ENCODE measurements around the gene CFAP74.

Gene CFAP74

GRCh38 chr1:2037314-2037979 lies 33.9 kb upstream of the CFAP74 start:
- H2BK120ac ChIP-seq (ENCODE audit: insufficient read depth, low read length, poor library complexity) = no peak overlapping the region
- no peak for DNase-seq
- no peak overlapping the region for H4K91ac ChIP-seq (ENCODE audit: low read depth, low read length)
- no peak overlapping the region for H3K14ac ChIP-seq (ENCODE audit: low read length)
- H3K4me1 ChIP-seq (ENCODE audit: control insufficient read depth in 1 of 2, insufficient read depth in 2 of 2, low read length in 2 of 2) = no peaks in the 10 kb centered on the region
- peaks cover 4% of the 10 kb centered on the region for H3K9me3 ChIP-seq (ENCODE audit: insufficient read depth, low read depth, low read length)
- no peak overlapping the region for H3K4ac ChIP-seq (ENCODE audit: low read depth, low read length)
- H3K9ac ChIP-seq (ENCODE audit: low read length) = no peak overlapping the region
- H2AFZ ChIP-seq (ENCODE audit: insufficient read depth, low read length, poor library complexity) = no peak overlapping the region
- H3K4me2 ChIP-seq (ENCODE audit: low read length) = no peak overlapping the region
- no peak overlapping the region for H3K4me3 ChIP-seq (ENCODE audit: low read depth, low read length)
- H2BK5ac ChIP-seq (ENCODE audit: low read depth, low read length, poor library complexity) = no peak overlapping the region
- H3K18ac ChIP-seq (ENCODE audit: low read length) = no peak overlapping the region
- no peak overlapping the region for H3K23ac ChIP-seq (ENCODE audit: low read length)
- H3K27ac ChIP-seq (ENCODE audit: low read depth, low read length) = no peak overlapping the region
- no peak overlapping the region for H4K8ac ChIP-seq (ENCODE audit: low read depth, low read length)
- no peaks in the 10 kb centered on the region for H3K36me3 ChIP-seq (ENCODE audit: control insufficient read depth in 1 of 2, insufficient read depth in 2 of 2, low read length in 2 of 2)
- H3K79me2 ChIP-seq (ENCODE audit: control insufficient read depth, insufficient read depth, low read length, poor library complexity) = no peaks in the 10 kb centered on the region
- H4K12ac ChIP-seq (ENCODE audit: low read depth, low read length) = no peak overlapping the region
- H3K79me1 ChIP-seq (ENCODE audit: low read length) = no peaks in the 10 kb centered on the region
- no peak overlapping the region for H2AK5ac ChIP-seq (ENCODE audit: low read length)
- no peaks in the 10 kb centered on the region for H3K27me3 ChIP-seq (ENCODE audit: insufficient read depth, low read length)
- WGBS (ENCODE audit: extremely low coverage, insufficient coverage, insufficient read length) = no CpG with 5 or more reads among the region's 18 CpGs
- no peak overlapping the region for H2BK12ac ChIP-seq (ENCODE audit: low read length)

GRCh38 chr1:2036287-2036686 lies 32.7 kb upstream of the CFAP74 start:
- Histone ChIP-seq H2BK120ac (ENCODE audit: insufficient read depth, low read length, poor library complexity) (no peak overlapping the region), H3K14ac (ENCODE audit: low read length) (no peak overlapping the region), H3K23ac (ENCODE audit: low read length) (no peak overlapping the region), H3K27me3 (ENCODE audit: insufficient read depth, low read length) (no peaks in the 10 kb centered on the region), H2BK12ac (ENCODE audit: low read length) (no peak overlapping the region), H3K79me1 (ENCODE audit: low read length) (no peaks in the 10 kb centered on the region), H4K8ac (ENCODE audit: low read depth, low read length) (no peak overlapping the region), H3K79me2 (ENCODE audit: control insufficient read depth, insufficient read depth, low read length, poor library complexity) (no peaks in the 10 kb centered on the region), H3K9me3 (ENCODE audit: insufficient read depth, low read depth, low read length) (peaks cover 5% of the 10 kb centered on the region), H2AK5ac (ENCODE audit: low read length) (no peak overlapping the region), H2AFZ (ENCODE audit: insufficient read depth, low read length, poor library complexity) (no peak overlapping the region), H4K12ac (ENCODE audit: low read depth, low read length) (no peak overlapping the region), H3K18ac (ENCODE audit: low read length) (no peak overlapping the region), H4K91ac (ENCODE audit: low read depth, low read length) (no peak overlapping the region), H3K9ac (ENCODE audit: low read length) (no peak overlapping the region), H3K27ac (ENCODE audit: low read depth, low read length) (no peak overlapping the region), H3K4me2 (ENCODE audit: low read length) (no peak overlapping the region), H3K36me3 (ENCODE audit: control insufficient read depth in 1 of 2, insufficient read depth in 2 of 2, low read length in 2 of 2) (no peaks in the 10 kb centered on the region), H3K4ac (ENCODE audit: low read depth, low read length) (no peak overlapping the region), H3K4me1 (ENCODE audit: control insufficient read depth in 1 of 2, insufficient read depth in 2 of 2, low read length in 2 of 2) (no peaks in the 10 kb centered on the region), H3K4me3 (ENCODE audit: low read depth, low read length) (no peak overlapping the region), H2BK5ac (ENCODE audit: low read depth, low read length, poor library complexity) (no peak overlapping the region)
- no peak for DNase-seq
- no CpG with 5 or more reads among the region's 15 CpGs for WGBS (ENCODE audit: extremely low coverage, insufficient coverage, insufficient read length)

- Histone ChIP-seq H3K4ac (ENCODE audit: low read depth, low read length) (no peak overlapping the region), H3K27ac (ENCODE audit: low read depth, low read length) (no peak overlapping the region), H3K14ac (ENCODE audit: low read length) (no peak overlapping the region), H3K18ac (ENCODE audit: low read length) (no peak overlapping the region), H4K8ac (ENCODE audit: low read depth, low read length) (no peak overlapping the region), H3K23ac (ENCODE audit: low read length) (no peak overlapping the region), H4K12ac (ENCODE audit: low read depth, low read length) (no peak overlapping the region), H3K9ac (ENCODE audit: low read length) (no peak overlapping the region), H3K27me3 (ENCODE audit: insufficient read depth, low read length) (no peaks in the 10 kb centered on the region), H2BK5ac (ENCODE audit: low read depth, low read length, poor library complexity) (no peak overlapping the region), H3K79me1 (ENCODE audit: low read length) (no peaks in the 10 kb centered on the region), H3K4me3 (ENCODE audit: low read depth, low read length) (no peak overlapping the region), H3K36me3 (ENCODE audit: control insufficient read depth in 1 of 2, insufficient read depth in 2 of 2, low read length in 2 of 2) (no peaks in the 10 kb centered on the region), H2AFZ (ENCODE audit: insufficient read depth, low read length, poor library complexity) (no peak overlapping the region), H3K9me3 (ENCODE audit: insufficient read depth, low read depth, low read length) (peaks cover 2% of the 10 kb centered on the region), H2BK120ac (ENCODE audit: insufficient read depth, low read length, poor library complexity) (no peak overlapping the region), H4K91ac (ENCODE audit: low read depth, low read length) (no peak overlapping the region), H3K4me1 (ENCODE audit: control insufficient read depth in 1 of 2, insufficient read depth in 2 of 2, low read length in 2 of 2) (no peaks in the 10 kb centered on the region), H3K79me2 (ENCODE audit: control insufficient read depth, insufficient read depth, low read length, poor library complexity) (no peaks in the 10 kb centered on the region), H2BK12ac (ENCODE audit: low read length) (no peak overlapping the region), H2AK5ac (ENCODE audit: low read length) (no peak overlapping the region), H3K4me2 (ENCODE audit: low read length) (no peak overlapping the region)
- DNase-seq = no peak
- WGBS (ENCODE audit: extremely low coverage, insufficient coverage, insufficient read length) = no CpG with 5 or more reads among the region's 13 CpGs
These were observed 29.6 kb upstream of the CFAP74 start for GRCh38 chr1:2033165-2033564.

GRCh38 chr1:2032737-2033136 lies 29.2 kb upstream of the CFAP74 start:
- Histone ChIP-seq H4K91ac (ENCODE audit: low read depth, low read length) (no peak overlapping the region), H3K4ac (ENCODE audit: low read depth, low read length) (no peak overlapping the region), H3K4me2 (ENCODE audit: low read length) (no peak overlapping the region), H2AK5ac (ENCODE audit: low read length) (no peak overlapping the region), H3K23ac (ENCODE audit: low read length) (no peak overlapping the region), H4K8ac (ENCODE audit: low read depth, low read length) (no peak overlapping the region), H4K12ac (ENCODE audit: low read depth, low read length) (no peak overlapping the region), H3K18ac (ENCODE audit: low read length) (no peak overlapping the region), H2BK120ac (ENCODE audit: insufficient read depth, low read length, poor library complexity) (no peak overlapping the region), H3K36me3 (ENCODE audit: control insufficient read depth in 1 of 2, insufficient read depth in 2 of 2, low read length in 2 of 2) (no peaks in the 10 kb centered on the region), H2BK12ac (ENCODE audit: low read length) (no peak overlapping the region), H3K14ac (ENCODE audit: low read length) (no peak overlapping the region), H3K4me3 (ENCODE audit: low read depth, low read length) (no peak overlapping the region), H3K79me1 (ENCODE audit: low read length) (no peaks in the 10 kb centered on the region), H3K79me2 (ENCODE audit: control insufficient read depth, insufficient read depth, low read length, poor library complexity) (no peaks in the 10 kb centered on the region), H3K27ac (ENCODE audit: low read depth, low read length) (no peak overlapping the region), H3K9ac (ENCODE audit: low read length) (no peak overlapping the region), H3K4me1 (ENCODE audit: control insufficient read depth in 1 of 2, insufficient read depth in 2 of 2, low read length in 2 of 2) (no peaks in the 10 kb centered on the region), H3K9me3 (ENCODE audit: insufficient read depth, low read depth, low read length) (peaks cover 2% of the 10 kb centered on the region), H2BK5ac (ENCODE audit: low read depth, low read length, poor library complexity) (no peak overlapping the region), H3K27me3 (ENCODE audit: insufficient read depth, low read length) (no peaks in the 10 kb centered on the region), H2AFZ (ENCODE audit: insufficient read depth, low read length, poor library complexity) (no peak overlapping the region)
- no CpG with 5 or more reads among the region's 14 CpGs for WGBS (ENCODE audit: extremely low coverage, insufficient coverage, insufficient read length)
- DNase-seq = no peak

Data from trophoblast cell (in vitro differentiated cells and primary cell).